ENCODE data around the gene CST9L. TPM values are rescaled to one million over a fixed set of nuclear protein-coding genes. Genes with fewer than 3 reads are reported as not detected.

CST9L gene
- total RNA-seq, 2 experiments from 2014 or later: not detected

GRCh38 chr20:23542801-23543200 lies 25.5 kb downstream of the CST9L start:
- Histone ChIP-seq H4K20me1 (ENCODE audit: insufficient read depth, low read length) (no peaks in the 10 kb centered on the region), H3K4me1 (ENCODE audit: insufficient read depth, low read length, poor library complexity, severe bottlenecking) (no peaks in the 10 kb centered on the region), H2AFZ (ENCODE audit: low read length) (no peak overlapping the region), H3K4me2 (ENCODE audit: low read length) (no peak overlapping the region), H3K9me2 (ENCODE audit: insufficient read depth, low read length) (no peaks in the 10 kb centered on the region), H3K4me3 (ENCODE audit: low read depth, low read length, poor library complexity, severe bottlenecking) (no peak overlapping the region), H3K79me2 (ENCODE audit: insufficient read depth, low read depth, low read length) (no peaks in the 10 kb centered on the region), H3K27ac (ENCODE audit: low read depth, low read length, poor library complexity, severe bottlenecking) (no peak overlapping the region), H3K9me3 (ENCODE audit: low read length) (no peaks in the 10 kb centered on the region), H3K36me3 (ENCODE audit: insufficient read depth, low read length) (no peaks in the 10 kb centered on the region)
- CTCF ChIA-PET (ENCODE audit: unreplicated experiment): no interaction called here
- TF ChIP-seq CTCF (conservative IDR thresholded peaks at IDR 0.05; ENCODE audit: low read length): no peak
- no peak for TF ChIP-seq EZH2phosphoT487 (IDR thresholded peaks at IDR 0.05; ENCODE audit: borderline replicate concordance, low read depth, low read length)
- POLR2A ChIA-PET: no interaction called here
- no peak for DNase-seq (ENCODE audit: low spot score)
- intact Hi-C loops (cut with micrococcal nuclease; ENCODE audit: unreplicated experiment): no loop called here
- BruUV-seq (replicated peaks): no TSS peak

- H2AFZ ChIP-seq (ENCODE audit: low read length): no peak overlapping the region
- H3K79me2 ChIP-seq (ENCODE audit: insufficient read depth, low read depth, low read length): no peaks in the 10 kb centered on the region
- BruUV-seq (replicated peaks): no TSS peak
- H3K36me3 ChIP-seq (ENCODE audit: insufficient read depth, low read length): no peaks in the 10 kb centered on the region
- H4K20me1 ChIP-seq (ENCODE audit: insufficient read depth, low read length): no peaks in the 10 kb centered on the region
- H3K27ac ChIP-seq (ENCODE audit: low read depth, low read length, poor library complexity, severe bottlenecking): no peak overlapping the region
- no peaks in the 10 kb centered on the region for H3K4me1 ChIP-seq (ENCODE audit: insufficient read depth, low read length, poor library complexity, severe bottlenecking)
- H3K9me2 ChIP-seq (ENCODE audit: insufficient read depth, low read length): no peaks in the 10 kb centered on the region
- H3K4me3 ChIP-seq (ENCODE audit: low read depth, low read length, poor library complexity, severe bottlenecking): no peak overlapping the region
- H3K4me2 ChIP-seq (ENCODE audit: low read length): no peak overlapping the region
- H3K9me3 ChIP-seq (ENCODE audit: low read length): no peaks in the 10 kb centered on the region
- TF ChIP-seq CTCF (conservative IDR thresholded peaks at IDR 0.05; ENCODE audit: low read length): no peak
- no peak for TF ChIP-seq EZH2phosphoT487 (IDR thresholded peaks at IDR 0.05; ENCODE audit: borderline replicate concordance, low read depth, low read length)
- intact Hi-C loops (cut with micrococcal nuclease; ENCODE audit: unreplicated experiment): no loop called here
- no peak for DNase-seq (ENCODE audit: low spot score)
- CTCF ChIA-PET (ENCODE audit: unreplicated experiment): no interaction called here
- POLR2A ChIA-PET: no interaction called here
Observed at GRCh38 chr20:23541776-23542175, 26.5 kb downstream of the CST9L start.

DNA sequence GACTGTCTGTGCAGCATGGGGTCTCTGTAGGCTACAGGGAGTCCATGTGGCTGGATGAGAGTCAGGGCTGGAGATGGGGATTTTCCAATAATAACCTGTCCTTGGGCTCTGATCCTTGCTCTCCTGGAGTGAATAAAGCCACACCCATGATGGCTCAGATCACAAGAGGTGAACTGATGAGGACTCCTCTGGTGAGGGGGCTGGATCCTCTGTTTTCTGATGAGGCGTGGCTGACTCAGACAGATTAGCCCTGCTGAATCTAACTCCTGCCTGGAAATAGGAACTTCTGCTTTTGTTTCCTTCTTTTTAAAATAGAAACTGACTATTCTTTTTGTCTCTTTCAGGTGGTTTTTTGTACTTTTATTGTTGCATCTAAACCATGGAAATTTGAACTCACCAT lies 27.0 kb downstream of the CST9L start:
- TF ChIP-seq EZH2phosphoT487 (IDR thresholded peaks at IDR 0.05; ENCODE audit: borderline replicate concordance, low read depth, low read length): no peak
- no peak for TF ChIP-seq CTCF (conservative IDR thresholded peaks at IDR 0.05; ENCODE audit: low read length)
- Histone ChIP-seq H3K4me2 (ENCODE audit: low read length) (no peak overlapping the region), H3K4me3 (ENCODE audit: low read depth, low read length, poor library complexity, severe bottlenecking) (no peak overlapping the region), H3K9me2 (ENCODE audit: insufficient read depth, low read length) (no peaks in the 10 kb centered on the region), H3K9me3 (ENCODE audit: low read length) (no peaks in the 10 kb centered on the region), H4K20me1 (ENCODE audit: insufficient read depth, low read length) (no peaks in the 10 kb centered on the region), H3K36me3 (ENCODE audit: insufficient read depth, low read length) (no peaks in the 10 kb centered on the region), H3K79me2 (ENCODE audit: insufficient read depth, low read depth, low read length) (no peaks in the 10 kb centered on the region), H3K27ac (ENCODE audit: low read depth, low read length, poor library complexity, severe bottlenecking) (no peak overlapping the region), H3K4me1 (ENCODE audit: insufficient read depth, low read length, poor library complexity, severe bottlenecking) (no peaks in the 10 kb centered on the region), H2AFZ (ENCODE audit: low read length) (no peak overlapping the region)
- BruUV-seq (replicated peaks): no TSS peak
- intact Hi-C loops (cut with micrococcal nuclease; ENCODE audit: unreplicated experiment): no loop called here
- DNase-seq (ENCODE audit: low spot score): no peak
- CTCF ChIA-PET (ENCODE audit: unreplicated experiment): no interaction called here
- POLR2A ChIA-PET: no interaction called here

All from OCI-LY7 (cell line).